Stimulated activated effector memory CD8-positive, alpha-beta T cell treated with anti-CD3 and anti-CD28 coated beads, Interleukin-12 subunit alpha, Interleukin-12 subunit beta, amount 100 ng/mL, for 72 hours (primary cell): ENCODE data around the gene TES.
"Not testable (repeated sequence)": the region's sequence is repeated elsewhere in the genome, so short reads cannot be mapped to it uniquely, and the experiment has no call there.

Source experiments
- ATAC-seq: fragments of 150-1000 bp; cut with Tn5 transposase; 2 replicates; pipeline ENCODE4 v1.10.0; 2021
- DNase-seq, 2 donors: peaks; one replicate each; pipeline ENCODE4 v3.0.0; 2021 to 2022; ENCODE audit warnings: low spot score in 2 of 2
- H3K27ac Mint-ChIP-seq: one replicate; pipeline ENCODE4 v1.8.0; 2022; ENCODE audit warnings: mild to moderate bottlenecking, mixed read lengths
- H3K36me3 Mint-ChIP-seq: one replicate; pipeline ENCODE4 v1.8.0; 2022; ENCODE audit warnings: mild to moderate bottlenecking, mixed read lengths
- H3K4me1 Mint-ChIP-seq: one replicate; pipeline ENCODE4 v1.8.0; 2022; ENCODE audit warnings: mixed read lengths
- H3K4me3 Mint-ChIP-seq: one replicate; pipeline ENCODE4 v1.8.0; 2022; ENCODE audit warnings: mild to moderate bottlenecking, mixed read lengths
- H3K9me3 Mint-ChIP-seq: one replicate; pipeline ENCODE4 v1.8.0; 2022; ENCODE audit warnings: mixed read lengths

The TES gene

GRCh38 chr7:116239434-116239833 is 29.1 kb downstream of the TES start:
- DNase-seq, result no peak
- Mint-ChIP-seq H3K4me1 (peaks cover 30% of the 10 kb centered on the region), H3K9me3 (no peaks in the 10 kb centered on the region), H3K4me3 (no peak overlapping the region), H3K36me3 (peaks cover 66% of the 10 kb centered on the region), H3K27ac (peak overlapping the region; percentile 70)
- no peak for ATAC-seq

- no peaks in the 10 kb centered on the region for H3K9me3 Mint-ChIP-seq
- peaks cover 69% of the 10 kb centered on the region for H3K36me3 Mint-ChIP-seq
- no peak overlapping the region for H3K4me3 Mint-ChIP-seq
- peaks cover 32% of the 10 kb centered on the region for H3K4me1 Mint-ChIP-seq
- ATAC-seq, result no peak
- H3K27ac Mint-ChIP-seq, result peak overlapping the region; percentile 66
- DNase-seq, result no peak
These were observed 29.8 kb downstream of the TES start for GRCh38 chr7:116240024-116240668.

- ATAC-seq (no peak), DNase-seq (no peak)
- no peaks in the 10 kb centered on the region for H3K9me3 Mint-ChIP-seq
- H3K36me3 Mint-ChIP-seq, result peaks cover 64% of the 10 kb centered on the region
- H3K4me3 Mint-ChIP-seq, result no peak overlapping the region
- peak overlapping the region; percentile 66 for H3K27ac Mint-ChIP-seq
- H3K4me1 Mint-ChIP-seq, result peaks cover 43% of the 10 kb centered on the region
These were observed 31.0 kb downstream of the TES start for GRCh38 chr7:116241291-116241690.

- peak overlapping the region; percentile 36 for H3K27ac Mint-ChIP-seq
- no peaks in the 10 kb centered on the region for H3K9me3 Mint-ChIP-seq
- peaks cover 48% of the 10 kb centered on the region for H3K4me1 Mint-ChIP-seq
- H3K4me3 Mint-ChIP-seq, result no peak overlapping the region
- DNase-seq (no peak), ATAC-seq (no peak)
- peaks cover 62% of the 10 kb centered on the region for H3K36me3 Mint-ChIP-seq
These were observed 31.8 kb downstream of the TES start for GRCh38 chr7:116242178-116242577.

- no peak for DNase-seq
- Mint-ChIP-seq H3K9me3 (no peaks in the 10 kb centered on the region), H3K27ac (peak overlapping the region; percentile 36), H3K36me3 (peaks cover 60% of the 10 kb centered on the region), H3K4me3 (no peak overlapping the region), H3K4me1 (peaks cover 44% of the 10 kb centered on the region)
- no peak for ATAC-seq
These were observed 32.4 kb downstream of the TES start for GRCh38 chr7:116242759-116243158.

- not testable (repeated sequence) for ATAC-seq, H3K9me3 Mint-ChIP-seq, H3K27ac Mint-ChIP-seq, H3K4me3 Mint-ChIP-seq, DNase-seq
- peaks cover 66% of the 10 kb centered on the region for H3K36me3 Mint-ChIP-seq
- peaks cover 45% of the 10 kb centered on the region for H3K4me1 Mint-ChIP-seq
These were observed 34.5 kb downstream of the TES start for GRCh38 chr7:116244803-116245202.

GRCh38 chr7:116246357-116246756 is 36.0 kb downstream of the TES start:
- Mint-ChIP-seq H3K4me1 (peaks cover 44% of the 10 kb centered on the region), H3K27ac (peak overlapping the region; percentile 35), H3K4me3 (no peak overlapping the region), H3K36me3 (peaks cover 71% of the 10 kb centered on the region), H3K9me3 (no peaks in the 10 kb centered on the region)
- DNase-seq (no peak), ATAC-seq (peak; percentile 82)

GRCh38 chr7:116249969-116250553 is 39.7 kb downstream of the TES start:
- Mint-ChIP-seq H3K27ac (peak overlapping the region; percentile 53), H3K9me3 (no peaks in the 10 kb centered on the region), H3K36me3 (peaks cover 91% of the 10 kb centered on the region), H3K4me3 (no peak overlapping the region), H3K4me1 (peaks cover 37% of the 10 kb centered on the region)
- DNase-seq, result no peak
- peak; percentile 60 for ATAC-seq

GRCh38 chr7:116251675-116252074 is 41.3 kb downstream of the TES start:
- Mint-ChIP-seq H3K27ac (no peak overlapping the region), H3K36me3 (peaks cover 98% of the 10 kb centered on the region), H3K4me3 (no peak overlapping the region), H3K9me3 (no peaks in the 10 kb centered on the region), H3K4me1 (peaks cover 21% of the 10 kb centered on the region)
- ATAC-seq, result no peak
- no peak for DNase-seq

GRCh38 chr7:116252249-116252648 is 41.9 kb downstream of the TES start:
- Mint-ChIP-seq H3K36me3 (peaks cover 98% of the 10 kb centered on the region), H3K4me1 (peaks cover 16% of the 10 kb centered on the region), H3K4me3 (no peak overlapping the region), H3K9me3 (no peaks in the 10 kb centered on the region), H3K27ac (no peak overlapping the region)
- ATAC-seq (no peak), DNase-seq (no peak)

GRCh38 chr7:116257156-116257555 is 46.8 kb downstream of the TES start:
- ATAC-seq (no peak), DNase-seq (no peak)
- no peaks in the 10 kb centered on the region for H3K9me3 Mint-ChIP-seq
- H3K4me1 Mint-ChIP-seq, result peaks cover 5% of the 10 kb centered on the region
- no peak overlapping the region for H3K27ac Mint-ChIP-seq
- H3K4me3 Mint-ChIP-seq, result no peak overlapping the region
- H3K36me3 Mint-ChIP-seq, result peaks cover 72% of the 10 kb centered on the region

GRCh38 chr7:116258734-116259133 is 48.4 kb downstream of the TES start:
- Mint-ChIP-seq H3K9me3 (no peaks in the 10 kb centered on the region), H3K36me3 (peaks cover 56% of the 10 kb centered on the region), H3K4me3 (no peak overlapping the region), H3K4me1 (peaks cover 6% of the 10 kb centered on the region), H3K27ac (no peak overlapping the region)
- no peak for DNase-seq
- ATAC-seq, result no peak

- Mint-ChIP-seq H3K9me3 (no peaks in the 10 kb centered on the region), H3K4me3 (no peak overlapping the region), H3K4me1 (peaks cover 6% of the 10 kb centered on the region), H3K36me3 (peaks cover 51% of the 10 kb centered on the region), H3K27ac (no peak overlapping the region)
- DNase-seq, result no peak
- no peak for ATAC-seq
These were observed 49.0 kb downstream of the TES start for GRCh38 chr7:116259156-116259870.

- ATAC-seq, result no peak
- H3K36me3 Mint-ChIP-seq, result peaks cover 44% of the 10 kb centered on the region
- no peak overlapping the region for H3K27ac Mint-ChIP-seq
- DNase-seq, result no peak
- no peak overlapping the region for H3K4me3 Mint-ChIP-seq
- H3K9me3 Mint-ChIP-seq, result no peaks in the 10 kb centered on the region
- peaks cover 6% of the 10 kb centered on the region for H3K4me1 Mint-ChIP-seq
These were observed 49.6 kb downstream of the TES start for GRCh38 chr7:116259871-116260440.

GRCh38 chr7:116261904-116262303 is 51.6 kb downstream of the TES start:
- Mint-ChIP-seq H3K4me3 (no peak overlapping the region), H3K36me3 (peaks cover 26% of the 10 kb centered on the region), H3K4me1 (peaks cover 6% of the 10 kb centered on the region), H3K27ac (peak overlapping the region; percentile 43), H3K9me3 (no peaks in the 10 kb centered on the region)
- peak; percentile 86 for ATAC-seq
- no peak for DNase-seq
